Measurements from ENCODE around the gene MEX3A. TPM values are rescaled to one million over a fixed set of nuclear protein-coding genes. Genes with fewer than 3 reads are reported as not detected.

The MEX3A gene
- total RNA-seq, 1 donor from 2014 or later, result 37.6 TPM

DNA sequence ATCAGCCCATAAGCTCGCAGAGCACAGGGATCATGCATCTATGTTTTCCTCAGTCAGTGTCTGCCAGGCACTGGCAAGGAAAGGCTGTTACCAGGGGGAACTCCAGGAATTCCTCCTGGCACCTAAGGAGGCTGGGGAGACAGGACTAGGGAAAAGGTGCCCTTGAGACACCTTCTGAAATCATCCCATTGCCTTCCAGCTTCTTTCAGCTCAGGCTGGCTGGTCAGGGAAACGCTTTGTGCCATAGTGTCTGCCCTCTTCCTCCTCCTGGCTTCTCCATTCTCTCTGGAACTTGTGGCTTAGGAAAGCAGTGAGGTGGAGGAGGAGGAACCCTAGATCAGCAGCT, 46.0 kb upstream of the MEX3A start:
- no peak for TF ChIP-seq CTCF (IDR thresholded peaks at IDR 0.05; ENCODE audit: insufficient read depth, low read depth, low read length)
- TF ChIP-seq EZH2 (IDR thresholded peaks at IDR 0.05; ENCODE audit: insufficient read depth, low read length), result no peak
- Mint-ChIP-seq H3K27me3 (ENCODE audit: low read depth, unreplicated experiment) (no peaks in the 10 kb centered on the region), H3K4me3 (ENCODE audit: unreplicated experiment) (peak overlapping the region; percentile 67), H3K4me1 (ENCODE audit: low read depth, unreplicated experiment) (peaks cover 58% of the 10 kb centered on the region), H3K9me3 (ENCODE audit: unreplicated experiment) (no peaks in the 10 kb centered on the region), H3K36me3 (ENCODE audit: low read depth, unreplicated experiment) (peaks cover 5% of the 10 kb centered on the region), H3K27ac (ENCODE audit: unreplicated experiment) (peak overlapping the region; percentile 97)
- H3K4me2 ChIP-seq (ENCODE audit: low read length), result peak overlapping the region; percentile 85
- H3K4me3 ChIP-seq (ENCODE audit: insufficient read depth, low read depth, low read length), result peak overlapping the region; percentile 24
- no peaks in the 10 kb centered on the region for H3K9me3 ChIP-seq (ENCODE audit: insufficient read depth, low read depth, low read length)
- peaks cover 69% of the 10 kb centered on the region for H3K4me1 ChIP-seq (ENCODE audit: insufficient read depth, low read length)
- peak overlapping the region; percentile 93 for H3K9ac ChIP-seq (ENCODE audit: low read length)
- DNase-seq (ENCODE audit: low read depth) (no peak), FAIRE-seq (no peak)
- no peaks in the 10 kb centered on the region for H3K27me3 ChIP-seq (ENCODE audit: insufficient read depth, low read length)
- H3K79me2 ChIP-seq (ENCODE audit: insufficient read depth, low read length), result peaks cover 89% of the 10 kb centered on the region
- peaks cover 16% of the 10 kb centered on the region for H3K36me3 ChIP-seq (ENCODE audit: insufficient read depth, low read length)
- peak overlapping the region; percentile 100 for H3K27ac ChIP-seq (ENCODE audit: low read depth, low read length)
- no peak overlapping the region for H2AFZ ChIP-seq (ENCODE audit: low read depth, low read length)
- H4K20me1 ChIP-seq (ENCODE audit: insufficient read depth, low read length), result peaks cover 40% of the 10 kb centered on the region

DNA sequence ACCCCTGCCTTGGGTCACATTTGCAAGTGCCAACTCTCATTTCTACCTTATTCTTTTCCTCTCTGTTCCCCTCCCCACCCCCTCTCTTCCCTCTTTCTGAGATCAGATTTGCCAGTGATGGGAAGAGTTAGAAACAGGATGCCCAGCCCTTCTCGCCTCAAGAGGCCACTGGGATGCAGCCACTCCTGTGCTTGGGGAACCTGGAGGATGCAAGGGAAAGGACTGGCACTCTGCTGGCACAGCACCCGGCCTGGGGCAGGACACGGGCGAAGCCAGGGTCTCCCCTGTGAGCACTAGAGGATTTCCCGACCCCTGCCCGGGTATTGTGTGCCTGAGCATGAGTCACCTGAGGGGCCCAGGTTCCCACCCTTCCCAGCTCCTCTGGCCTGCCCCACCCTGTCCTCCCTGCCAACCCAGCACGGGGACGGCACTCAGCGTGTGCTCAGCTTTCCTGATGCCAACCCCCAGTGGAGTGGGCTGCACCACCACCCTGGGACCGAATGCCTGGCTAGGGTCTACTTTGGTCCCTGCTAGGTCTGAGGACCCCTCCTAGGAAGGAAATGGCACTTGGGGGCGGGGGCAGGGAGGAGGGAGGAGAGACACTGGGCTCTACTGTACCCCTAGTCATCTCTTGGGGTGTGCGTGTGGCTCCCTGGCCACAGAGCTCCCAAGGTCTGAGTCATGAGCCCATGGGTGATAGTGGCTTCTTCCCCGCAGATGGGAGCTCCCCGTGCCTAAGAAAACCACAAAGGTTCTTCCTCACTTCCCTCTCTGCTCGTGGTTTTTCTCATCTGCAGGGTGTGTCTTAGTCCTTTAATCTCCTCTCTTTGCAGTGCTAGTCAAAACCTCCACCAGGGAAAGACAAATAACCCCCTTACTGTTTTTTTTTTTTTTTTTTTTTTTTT, 44.6 kb upstream of the MEX3A start:
- H3K27ac Mint-ChIP-seq (ENCODE audit: unreplicated experiment), result peak overlapping the region; percentile 98

More for the DNA sequence above, 44.6 kb upstream of the MEX3A start:
- Histone ChIP-seq H2AFZ (ENCODE audit: low read depth, low read length) (no peak overlapping the region), H3K27ac (ENCODE audit: low read depth, low read length) (peak overlapping the region; percentile 100), H3K4me1 (ENCODE audit: insufficient read depth, low read length) (peaks cover 83% of the 10 kb centered on the region), H3K4me2 (ENCODE audit: low read length) (peak overlapping the region; percentile 85), H3K36me3 (ENCODE audit: insufficient read depth, low read length) (peaks cover 11% of the 10 kb centered on the region), H3K4me3 (ENCODE audit: insufficient read depth, low read depth, low read length) (peak overlapping the region; percentile 48), H4K20me1 (ENCODE audit: insufficient read depth, low read length) (peaks cover 35% of the 10 kb centered on the region), H3K9ac (ENCODE audit: low read length) (peak overlapping the region; percentile 93), H3K27me3 (ENCODE audit: insufficient read depth, low read length) (no peaks in the 10 kb centered on the region), H3K9me3 (ENCODE audit: insufficient read depth, low read depth, low read length) (no peaks in the 10 kb centered on the region), H3K79me2 (ENCODE audit: insufficient read depth, low read length) (peaks cover 92% of the 10 kb centered on the region)
- H3K4me3 Mint-ChIP-seq (ENCODE audit: unreplicated experiment), result peak overlapping the region; percentile 66
- no peaks in the 10 kb centered on the region for H3K9me3 Mint-ChIP-seq (ENCODE audit: unreplicated experiment)
- FAIRE-seq, result no peak
- DNase-seq (ENCODE audit: low read depth), result peak; percentile 97
- peaks cover 7% of the 10 kb centered on the region for H3K36me3 Mint-ChIP-seq (ENCODE audit: low read depth, unreplicated experiment)
- peaks cover 68% of the 10 kb centered on the region for H3K4me1 Mint-ChIP-seq (ENCODE audit: low read depth, unreplicated experiment)
- no peaks in the 10 kb centered on the region for H3K27me3 Mint-ChIP-seq (ENCODE audit: low read depth, unreplicated experiment)
- no peak for TF ChIP-seq CTCF (IDR thresholded peaks at IDR 0.05; ENCODE audit: insufficient read depth, low read depth, low read length)
- TF ChIP-seq EZH2 (IDR thresholded peaks at IDR 0.05; ENCODE audit: insufficient read depth, low read length), result no peak

Data from astrocyte (in vitro differentiated cells and primary cell).